Sciatic nerve (tissue), 2 donors: ENCODE data around the gene GLP2R. TPM values are rescaled to one million over a fixed set of nuclear protein-coding genes. Genes with fewer than 3 reads are reported as not detected.

ENCODE experiments used
- ATAC-seq: fragments of 200-7000 bp; cut with Tn5 transposase; one replicate; pipeline ENCODE4 v1.9.1; 2020; ENCODE audit warnings: mild to moderate bottlenecking, moderate library complexity
- DNase-seq: peaks from one replicate; pipeline ENCODE4 v3.0.0-alpha.2; 2020; ENCODE audit warnings: low spot score
- intact Hi-C: fragments of 100-400 bp; cut with DNase I; formaldehyde crosslinking; loops from one replicate; pipeline ENCODE4 v1.14.2; 2022
- total RNA-seq: library from RNA; stranded (reverse); fragmentation: NEBNext Ultra II Directional; extraction: Animal tissue kit (Norgen Biotek cat#: 25700); gene quantifications from one replicate; pipeline ENCODE4 v1.2.1, GENCODE V29; 2021
- donor health status: DM: no; HTN: no; CAD: no.
- donor health status: DM: no; HTN: no; CAD: no.

Gene GLP2R
- total RNA-seq, 1 donor from 2014 or later, result 0.18 TPM

- no peak for ATAC-seq
Observed at GRCh38 chr17:9887508-9887907, 61.8 kb downstream of the GLP2R start.

GRCh38 chr17:9890124-9890523 lies 64.4 kb downstream of the GLP2R start:
- peak; percentile 24 for ATAC-seq
- intact Hi-C loops, result no loop called here
- no peak for DNase-seq

More at GRCh38 chr17:9887508-9887907, 61.8 kb downstream of the GLP2R start:
- intact Hi-C loops, result no loop called here
- DNase-seq, result no peak

GRCh38 chr17:9893411-9894012 lies 67.8 kb downstream of the GLP2R start:
- intact Hi-C loops, result no loop called here
- DNase-seq (no peak), ATAC-seq (no peak)

- DNase-seq, result no peak
- intact Hi-C loops, result no loop called here
- ATAC-seq, result no peak
Observed at GRCh38 chr17:9894231-9894630, 68.5 kb downstream of the GLP2R start.

GRCh38 chr17:9895923-9896322 lies 70.2 kb downstream of the GLP2R start:
- ATAC-seq (no peak), DNase-seq (no peak)
- intact Hi-C loops, result no loop called here

- no peak for DNase-seq
- intact Hi-C loops, result no loop called here
- ATAC-seq, result no peak
Observed at GRCh38 chr17:9897372-9897968, 71.7 kb downstream of the GLP2R start.

GRCh38 chr17:9898812-9899211 lies 73.1 kb downstream of the GLP2R start:
- intact Hi-C loops, result no loop called here
- ATAC-seq, result no peak
- peak; percentile 45 for DNase-seq

GRCh38 chr17:9899280-9900043 lies 73.7 kb downstream of the GLP2R start:
- ATAC-seq (peak; percentile 87), DNase-seq (peak; percentile 67)
- intact Hi-C loops, result no loop called here

GRCh38 chr17:9900044-9900594 lies 74.4 kb downstream of the GLP2R start:
- ATAC-seq, result peak; percentile 5
- intact Hi-C loops, result no loop called here
- peak; percentile 43 for DNase-seq

- ATAC-seq, result peak; percentile 47
- DNase-seq, result peak; percentile 53
- intact Hi-C loops, result no loop called here
Observed at GRCh38 chr17:9900784-9901183, 75.1 kb downstream of the GLP2R start.

GRCh38 chr17:9902120-9902519 lies 76.4 kb downstream of the GLP2R start:
- intact Hi-C loops, result no loop called here
- DNase-seq, result peak; percentile 41
- no peak for ATAC-seq

- no peak for ATAC-seq
- DNase-seq, result no peak
- intact Hi-C loops, result no loop called here
Observed at GRCh38 chr17:9904277-9905077, 78.8 kb downstream of the GLP2R start.

- intact Hi-C loops, result no loop called here
- DNase-seq (no peak), ATAC-seq (no peak)
Observed at GRCh38 chr17:9905078-9905415, 79.3 kb downstream of the GLP2R start, which contains the start of gene RCVRN. TSS of gene RCVRN (minus strand) at chr17:9905271. CDS start at chr17:9905180, 91 bp downstream.

GRCh38 chr17:9905902-9906301 lies 80.2 kb downstream of the GLP2R start:
- intact Hi-C loops, result no loop called here
- ATAC-seq (no peak), DNase-seq (no peak)

GRCh38 chr17:9906616-9907015 lies 80.9 kb downstream of the GLP2R start:
- ATAC-seq (no peak), DNase-seq (peak; percentile 15)
- intact Hi-C loops, result no loop called here

GRCh38 chr17:9907131-9907530 lies 81.4 kb downstream of the GLP2R start:
- intact Hi-C loops, result no loop called here
- ATAC-seq, result no peak

GRCh38 chr17:9907883-9908648 lies 82.3 kb downstream of the GLP2R start:
- ATAC-seq (peak; percentile 84), DNase-seq (no peak)
- intact Hi-C loops, result no loop called here

More at GRCh38 chr17:9907131-9907530, 81.4 kb downstream of the GLP2R start:
- no peak for DNase-seq

GRCh38 chr17:9908649-9909042 lies 82.9 kb downstream of the GLP2R start:
- ATAC-seq, result no peak
- intact Hi-C loops, result no loop called here
- no peak for DNase-seq
